ENCODE results near the gene ADSL. TPM values are rescaled to one million over a fixed set of nuclear protein-coding genes. Genes with fewer than 3 reads are reported as not detected.

ADSL gene
- total and polyA plus RNA-seq, 2 of the 8 experiments (the other 6 are each of a cell fraction or from before 2014, with no cell fraction given): 197 to 218 TPM

- FAIRE-seq: no peak
- H2BK5ac ChIP-seq (ENCODE audit: low read depth, low read length): no peak overlapping the region
- WGBS, 2 experiments (ENCODE audit: extremely low coverage in 1 of 2, insufficient coverage in 1 of 2, insufficient read length in 1 of 2, insufficient replicate concordance in 2 of 2, low coverage in 1 of 2, low lambda C conversion rate in 2 of 2, missing lambda C conversion rate in 1 of 2): 90% methylated on average over 17 of the region's 17 CpGs; no CpG with 5 or more reads in 1 of the 2 experiments
- H4K91ac ChIP-seq (replicated peaks; ENCODE audit: insufficient read length, low read length): no peak overlapping the region
- no peak overlapping the region for H3K4me2 ChIP-seq (ENCODE audit: insufficient read depth in 1 of 2, low read depth in 2 of 2, low read length in 2 of 2)
- TF ChIP-seq BACH1 (IDR thresholded peaks at IDR 0.05; ENCODE audit: low read length): no peak
- TF ChIP-seq TAF7 (optimal IDR thresholded peaks at IDR 0.05; ENCODE audit: borderline replicate concordance, low read depth, low read length): no peak
- TF ChIP-seq RAD21 (IDR thresholded peaks at IDR 0.05 in 1 of 2, conservative IDR thresholded peaks at IDR 0.05 in 1 of 2; ENCODE audit: low read depth in 2 of 2, low read length in 2 of 2): no peak
- no peak for TF ChIP-seq SP2 (IDR thresholded peaks at IDR 0.05; ENCODE audit: low read length)
- TF ChIP-seq SIN3A (conservative IDR thresholded peaks at IDR 0.05 in 1 of 2, IDR thresholded peaks at IDR 0.05 in 1 of 2; ENCODE audit: low read depth in 1 of 2, low read length in 2 of 2): no peak
- TF ChIP-seq SP4 (IDR thresholded peaks at IDR 0.05; ENCODE audit: low read length): no peak
- H4K8ac ChIP-seq (ENCODE audit: extremely low read depth, insufficient read depth, low read length): no peak overlapping the region
- H3K9ac ChIP-seq (replicated peaks in 1 of 4; ENCODE audit: extremely low read depth in 1 of 4, low read depth in 3 of 4, low read length in 3 of 4): no peak overlapping the region
- H3K4me3 ChIP-seq (ENCODE audit: extremely low read depth in 1 of 4, insufficient read depth in 2 of 4, low read depth in 3 of 4, low read length in 4 of 4): no peak overlapping the region
- H3K4ac ChIP-seq (replicated peaks; ENCODE audit: insufficient read length, low read depth, low read length): no peak overlapping the region
- H3K14ac ChIP-seq (ENCODE audit: insufficient read length): no peak overlapping the region
- no peak overlapping the region for H3K18ac ChIP-seq (ENCODE audit: extremely low read depth, low read length)
- no peak overlapping the region for H3K27ac ChIP-seq (ENCODE audit: low read depth, low read length)
- H2BK15ac ChIP-seq (ENCODE audit: low read length): no peak overlapping the region
- H3K9me3 ChIP-seq (ENCODE audit: insufficient read depth in 2 of 2, low read depth in 1 of 2, low read length in 1 of 2): no peaks in the 10 kb centered on the region
- H4K5ac ChIP-seq (ENCODE audit: insufficient read length, low read depth, low read length): no peak overlapping the region
- no peak overlapping the region for H2BK20ac ChIP-seq (ENCODE audit: low read length)
- H3K23me2 ChIP-seq (ENCODE audit: low read depth, low read length): no peaks in the 10 kb centered on the region
- no peaks in the 10 kb centered on the region for H3K79me2 ChIP-seq (ENCODE audit: control insufficient read depth in 1 of 2, insufficient read depth in 2 of 2, low read length in 2 of 2)
- H2BK120ac ChIP-seq (replicated peaks; ENCODE audit: low read depth, low read length): no peak overlapping the region
- no peak overlapping the region for H2BK12ac ChIP-seq (ENCODE audit: low read depth, low read length)
- H3K79me1 ChIP-seq (ENCODE audit: low read depth, low read length): no peaks in the 10 kb centered on the region; the same call in 1 of the 2 replicates
- no peak overlapping the region for H3K56ac ChIP-seq (replicated peaks; ENCODE audit: insufficient read length, low read depth, low read length)
- DNase-seq (ENCODE audit: low read depth in 1 of 2, low spot score in 2 of 2): no peak
- no peak overlapping the region for H2AK5ac ChIP-seq (ENCODE audit: low read depth, low read length)
- ChIA-PET POLR2A (ENCODE audit: partially characterized antibody) (interaction anchor here (1.1 to 2.9 kb wide), 2 partner anchors 12 to 125 kb away, joined by 3 to 6 read pairs; no protein-coding TSS in a partner anchor), CTCF (ENCODE audit: partially characterized antibody) (interaction anchor here (0.7 to 5.3 kb wide), 8 partner anchors 12 to 225 kb away, joined by 3 to 57 read pairs (median 3); no protein-coding TSS in a partner anchor)
- no peak overlapping the region for H3K23ac ChIP-seq (ENCODE audit: insufficient read length)
- H3K4me1 ChIP-seq (replicated peaks in 1 of 4; ENCODE audit: control insufficient read depth in 3 of 4, insufficient read depth in 4 of 4, low read length in 3 of 4): no peaks in the 10 kb centered on the region
- peaks cover 0 to 5% of the 10 kb centered on the region in 2 experiments for H4K20me1 ChIP-seq (replicated peaks in 1 of 2; ENCODE audit: control insufficient read depth in 1 of 2, insufficient read depth in 2 of 2, low read length in 2 of 2)
- peaks cover 5 to 21% (median 14%) of the 10 kb centered on the region in 4 experiments; a peak in 6 of 8 replicates for H3K36me3 ChIP-seq (ENCODE audit: control insufficient read depth in 2 of 4, insufficient read depth in 4 of 4, low read length in 3 of 4)
- H3K27me3 ChIP-seq (replicated peaks in 1 of 4; ENCODE audit: control insufficient read depth in 3 of 4, extremely low read depth in 1 of 4, insufficient read depth in 3 of 4, low read length in 3 of 4): no peaks in the 10 kb centered on the region
- no peak overlapping the region for H2AFZ ChIP-seq (ENCODE audit: low read length)
Observed at GRCh38 chr22:40423882-40424640, 77.8 kb downstream of the ADSL start.

Measured in H1 (cell line).